ENCODE data around the gene UBE2E2.

Gene UBE2E2

DNA sequence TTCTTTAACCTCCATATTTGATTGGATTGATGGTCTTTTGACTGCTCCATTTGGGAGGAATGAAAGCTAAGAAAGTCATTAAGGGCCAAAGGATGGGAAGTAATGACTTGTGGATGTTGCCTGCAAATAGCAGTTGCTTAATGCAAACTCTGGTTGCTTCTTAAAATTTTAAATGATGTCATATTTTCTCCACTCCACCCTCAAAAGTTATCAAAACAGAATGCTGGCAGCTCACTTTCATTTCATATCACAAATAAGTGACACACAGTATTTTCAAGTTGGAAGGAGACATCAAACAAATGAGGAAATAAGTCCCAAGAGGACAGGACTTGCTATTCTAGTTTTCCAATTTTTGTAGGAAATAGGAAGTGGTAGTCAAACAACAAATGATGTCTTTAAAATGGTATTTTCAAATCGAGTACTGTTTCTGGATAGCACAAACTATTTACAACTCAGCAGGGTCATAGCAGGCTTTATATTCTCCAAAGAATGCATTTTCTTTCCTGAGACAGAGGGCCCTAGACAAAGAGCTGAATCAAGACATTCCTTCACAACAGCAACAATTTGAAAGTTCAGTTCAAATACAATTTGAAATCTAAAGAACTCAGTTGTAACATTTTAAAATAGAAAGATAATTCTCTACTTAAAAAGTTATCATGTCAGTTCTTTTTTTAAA, 437.5 kb downstream of the UBE2E2 start:
- DNase-seq (ENCODE audit: low read depth): no peak
- TF ChIP-seq MAX (IDR thresholded peaks at IDR 0.05; ENCODE audit: low read depth, low read length): no peak
- TF ChIP-seq MYC (IDR thresholded peaks at IDR 0.05; ENCODE audit: low read depth, low read length): no peak
- TF ChIP-seq POLR2A (IDR thresholded peaks at IDR 0.05; ENCODE audit: extremely low read depth, insufficient read length): no peak
- TF ChIP-seq, protein P1, sequence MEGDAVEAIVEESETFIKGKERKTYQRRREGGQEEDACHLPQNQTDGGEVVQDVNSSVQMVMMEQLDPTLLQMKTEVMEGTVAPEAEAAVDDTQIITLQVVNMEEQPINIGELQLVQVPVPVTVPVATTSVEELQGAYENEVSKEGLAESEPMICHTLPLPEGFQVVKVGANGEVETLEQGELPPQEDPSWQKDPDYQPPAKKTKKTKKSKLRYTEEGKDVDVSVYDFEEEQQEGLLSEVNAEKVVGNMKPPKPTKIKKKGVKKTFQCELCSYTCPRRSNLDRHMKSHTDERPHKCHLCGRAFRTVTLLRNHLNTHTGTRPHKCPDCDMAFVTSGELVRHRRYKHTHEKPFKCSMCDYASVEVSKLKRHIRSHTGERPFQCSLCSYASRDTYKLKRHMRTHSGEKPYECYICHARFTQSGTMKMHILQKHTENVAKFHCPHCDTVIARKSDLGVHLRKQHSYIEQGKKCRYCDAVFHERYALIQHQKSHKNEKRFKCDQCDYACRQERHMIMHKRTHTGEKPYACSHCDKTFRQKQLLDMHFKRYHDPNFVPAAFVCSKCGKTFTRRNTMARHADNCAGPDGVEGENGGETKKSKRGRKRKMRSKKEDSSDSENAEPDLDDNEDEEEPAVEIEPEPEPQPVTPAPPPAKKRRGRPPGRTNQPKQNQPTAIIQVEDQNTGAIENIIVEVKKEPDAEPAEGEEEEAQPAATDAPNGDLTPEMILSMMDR (IDR thresholded peaks at IDR 0.05; ENCODE audit: low read depth, low read length): no peak
- no peak overlapping the region for H3K4me3 ChIP-seq (ENCODE audit: low read depth, low read length)
